BE2C (cell line): ENCODE results near the gene CTAGE4.
"Not testable (repeated sequence)": the region's sequence is repeated elsewhere in the genome, so short reads cannot be mapped to it uniquely, and the experiment has no call there.

ENCODE experiments used
- DNase-seq: peaks from one replicate; pipeline ENCODE4 v3.0.0-alpha.2; 2020
- H3K27me3 ChIP-seq: fragments of 250-450 bp; sonication (Bioruptor Pico); 2 replicates; pipeline ENCODE4 v1.5.1; 2020; ENCODE audit warnings: mild to moderate bottlenecking
- H3K36me3 ChIP-seq: fragments of 250-450 bp; sonication (Bioruptor Pico); 2 replicates; pipeline ENCODE4 v1.5.1; 2020; ENCODE audit warnings: mild to moderate bottlenecking
- H3K4me1 ChIP-seq: fragments of 250-450 bp; sonication (Bioruptor Pico); 2 replicates; pipeline ENCODE4 v1.5.1; 2020
- H3K4me3 ChIP-seq: 2 replicates; pipeline ENCODE4 v1.5.1; 2011; ENCODE audit warnings: low read depth, low read length
- H3K9me3 ChIP-seq: fragments of 250-450 bp; sonication (Bioruptor Pico); 2 replicates; pipeline ENCODE4 v1.5.1; 2020
- CTCF ChIP-seq: IDR thresholded peaks from 2 replicates; pipeline ENCODE4 v1.5.1; 2012; ENCODE audit warnings: mild to moderate bottlenecking, low read depth, low read length

The CTAGE4 gene

GRCh38 chr7:144164784-144165183, 18.5 kb upstream of the CTAGE4 start:
- no peak for TF ChIP-seq CTCF
- no peaks in the 10 kb centered on the region for H3K9me3 ChIP-seq

GRCh38 chr7:144171594-144172350, 11.5 kb upstream of the CTAGE4 start:
- H3K36me3 ChIP-seq, H3K4me3 ChIP-seq, H3K27me3 ChIP-seq, H3K4me1 ChIP-seq, DNase-seq, H3K9me3 ChIP-seq: not testable (repeated sequence)

More at GRCh38 chr7:144164784-144165183, 18.5 kb upstream of the CTAGE4 start:
- H3K36me3 ChIP-seq = no peaks in the 10 kb centered on the region
- DNase-seq = no peak
- no peaks in the 10 kb centered on the region for H3K27me3 ChIP-seq
- H3K4me1 ChIP-seq = no peaks in the 10 kb centered on the region
- no peak overlapping the region for H3K4me3 ChIP-seq

GRCh38 chr7:144174613-144175012, 8.7 kb upstream of the CTAGE4 start:
- no peak for TF ChIP-seq CTCF

GRCh38 chr7:144178380-144179164, 4.7 kb upstream of the CTAGE4 start:
- H3K9me3 ChIP-seq, H3K27me3 ChIP-seq: not testable (repeated sequence)
- DNase-seq = peak; percentile 10

More at GRCh38 chr7:144174613-144175012, 8.7 kb upstream of the CTAGE4 start:
- Histone ChIP-seq H3K4me1 (no peaks in the 10 kb centered on the region), H3K36me3 (no peaks in the 10 kb centered on the region), H3K9me3 (no peaks in the 10 kb centered on the region), H3K4me3 (no peak overlapping the region), H3K27me3 (no peaks in the 10 kb centered on the region)
- no peak for DNase-seq

GRCh38 chr7:144179165-144179479, 4.1 kb upstream of the CTAGE4 start:
- not testable (repeated sequence) for H3K9me3 ChIP-seq, H3K4me3 ChIP-seq, H3K36me3 ChIP-seq, H3K27me3 ChIP-seq, H3K4me1 ChIP-seq, DNase-seq

More at GRCh38 chr7:144178380-144179164, 4.7 kb upstream of the CTAGE4 start:
- peak; percentile 39 for TF ChIP-seq CTCF
- not testable (repeated sequence) for H3K36me3 ChIP-seq, H3K4me1 ChIP-seq, H3K4me3 ChIP-seq

- not testable (repeated sequence) for H3K36me3 ChIP-seq, H3K27me3 ChIP-seq, DNase-seq, H3K4me3 ChIP-seq, H3K9me3 ChIP-seq, H3K4me1 ChIP-seq
These were observed 4.6 kb downstream of the CTAGE4 start for GRCh38 chr7:144187848-144188247.

- not testable (repeated sequence) for H3K4me3 ChIP-seq, DNase-seq, H3K9me3 ChIP-seq, H3K36me3 ChIP-seq, H3K4me1 ChIP-seq, H3K27me3 ChIP-seq
These were observed 5.4 kb downstream of the CTAGE4 start for GRCh38 chr7:144188578-144189171.

- not testable (repeated sequence) for H3K9me3 ChIP-seq, H3K27me3 ChIP-seq, H3K4me1 ChIP-seq, DNase-seq, H3K36me3 ChIP-seq, H3K4me3 ChIP-seq
These were observed 10.5 kb downstream of the CTAGE4 start for GRCh38 chr7:144193782-144194181.

- H3K27me3 ChIP-seq, H3K4me3 ChIP-seq, H3K4me1 ChIP-seq, DNase-seq, H3K36me3 ChIP-seq, H3K9me3 ChIP-seq: not testable (repeated sequence)
These were observed 11.2 kb downstream of the CTAGE4 start for GRCh38 chr7:144194453-144194852.

GRCh38 chr7:144195212-144195872, 12.1 kb downstream of the CTAGE4 start, which contains the start of gene ARHGEF35:
Gene ARHGEF35, minus strand, starts transcription at chr7:144195833. Its CDS starts 7,450 bp downstream, at chr7:144188383.
- H3K36me3 ChIP-seq, H3K4me3 ChIP-seq, H3K4me1 ChIP-seq, H3K9me3 ChIP-seq, H3K27me3 ChIP-seq, DNase-seq: not testable (repeated sequence)

GRCh38 chr7:144198934-144199333, 15.7 kb downstream of the CTAGE4 start:
- H3K36me3 ChIP-seq, H3K4me1 ChIP-seq, H3K9me3 ChIP-seq, DNase-seq, H3K4me3 ChIP-seq, H3K27me3 ChIP-seq: not testable (repeated sequence)

- H3K36me3 ChIP-seq, H3K4me1 ChIP-seq, H3K4me3 ChIP-seq, H3K27me3 ChIP-seq, H3K9me3 ChIP-seq, DNase-seq: not testable (repeated sequence)
These were observed 18.7 kb downstream of the CTAGE4 start for GRCh38 chr7:144201978-144202377.
